IPS-20b (cell line): Measurements from ENCODE around the gene KRTAP10-7.
"Not testable (repeated sequence)": the region's sequence is repeated elsewhere in the genome, so short reads cannot be mapped to it uniquely, and the experiment has no call there.

Experiments
- H3K27ac ChIP-seq: one replicate; pipeline ENCODE4 v1.5.1; 2013; ENCODE audit warnings: low read length
- H3K27me3 ChIP-seq: 2 replicates; pipeline ENCODE4 v1.6.1; 2013; ENCODE audit warnings: mild to moderate bottlenecking, low read length, inconsistent platforms; ENCODE audit not compliant: insufficient read depth
- H3K36me3 ChIP-seq: 2 replicates; pipeline ENCODE4 v1.6.1; 2013; ENCODE audit warnings: low read depth, mild to moderate bottlenecking, inconsistent platforms, low read length, moderate library complexity; ENCODE audit not compliant: insufficient read depth
- H3K4me1 ChIP-seq: 2 replicates; pipeline ENCODE4 v1.6.1; 2013; ENCODE audit warnings: mild to moderate bottlenecking, control low read depth, inconsistent platforms, low read length, moderate library complexity; ENCODE audit not compliant: insufficient read depth
- H3K4me3 ChIP-seq: 2 replicates; pipeline ENCODE4 v1.5.1; 2013; ENCODE audit warnings: mild to moderate bottlenecking, low read length, inconsistent platforms
- H3K9ac ChIP-seq: 2 replicates; pipeline ENCODE4 v1.6.1; 2013; ENCODE audit warnings: low read depth, mild to moderate bottlenecking, inconsistent platforms, low read length, moderate library complexity
- H3K9me3 ChIP-seq: 2 replicates; pipeline ENCODE4 v1.6.1; 2013; ENCODE audit warnings: mild to moderate bottlenecking, low read depth, low read length, inconsistent platforms; ENCODE audit not compliant: insufficient read depth

KRTAP10-7 gene, protein sequence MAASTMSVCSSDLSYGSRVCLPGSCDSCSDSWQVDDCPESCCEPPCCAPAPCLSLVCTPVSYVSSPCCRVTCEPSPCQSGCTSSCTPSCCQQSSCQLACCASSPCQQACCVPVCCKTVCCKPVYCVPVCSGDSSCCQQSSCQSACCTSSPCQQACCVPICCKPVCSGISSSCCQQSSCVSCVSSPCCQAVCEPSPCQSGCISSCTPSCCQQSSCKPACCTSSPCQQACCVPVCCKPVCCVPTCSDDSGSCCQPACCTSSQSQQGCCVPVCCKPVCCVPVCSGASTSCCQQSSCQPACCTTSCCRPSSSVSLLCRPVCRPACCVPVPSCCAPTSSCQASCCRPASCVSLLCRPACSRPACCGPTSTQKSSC

DNA sequence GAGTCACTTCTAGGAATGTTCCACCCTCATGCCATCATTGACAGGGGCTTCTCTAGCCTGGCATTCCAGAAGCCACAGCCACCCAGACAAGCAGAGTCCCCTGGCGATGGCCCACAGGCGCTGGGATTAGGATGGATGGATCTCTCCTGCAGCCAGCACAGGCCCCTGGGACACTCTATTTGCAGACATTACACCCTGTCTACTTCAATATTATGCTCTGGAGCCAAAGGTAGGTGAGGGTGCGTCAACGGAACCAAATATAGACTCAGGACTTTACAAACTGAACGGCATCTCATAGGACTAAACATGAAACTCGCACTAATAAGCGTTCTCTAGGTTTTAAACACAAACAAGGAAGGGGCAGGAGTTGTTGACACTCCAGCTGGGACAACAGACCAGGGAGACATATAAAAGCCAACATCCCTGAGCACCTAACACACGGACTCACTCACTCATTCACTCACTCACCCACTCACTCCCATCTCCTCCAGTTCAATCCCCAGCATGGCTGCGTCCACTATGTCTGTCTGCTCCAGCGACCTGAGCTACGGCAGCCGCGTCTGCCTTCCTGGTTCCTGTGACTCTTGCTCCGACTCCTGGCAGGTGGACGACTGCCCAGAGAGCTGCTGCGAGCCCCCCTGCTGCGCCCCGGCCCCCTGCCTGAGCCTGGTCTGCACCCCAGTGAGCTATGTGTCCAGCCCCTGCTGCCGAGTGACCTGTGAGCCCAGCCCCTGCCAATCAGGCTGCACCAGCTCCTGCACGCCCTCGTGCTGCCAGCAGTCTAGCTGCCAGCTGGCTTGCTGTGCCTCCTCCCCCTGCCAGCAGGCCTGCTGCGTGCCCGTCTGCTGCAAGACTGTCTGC is at the start of gene KRTAP10-7:
Gene KRTAP10-7 (plus strand): TSS at position 480 of the 861 bp plus-strand sequence. CDS start 25 bp downstream, at position 505.
- H3K9ac ChIP-seq, H3K27ac ChIP-seq, H3K4me1 ChIP-seq, H3K9me3 ChIP-seq, H3K27me3 ChIP-seq, H3K36me3 ChIP-seq, H3K4me3 ChIP-seq: not testable (repeated sequence)

DNA sequence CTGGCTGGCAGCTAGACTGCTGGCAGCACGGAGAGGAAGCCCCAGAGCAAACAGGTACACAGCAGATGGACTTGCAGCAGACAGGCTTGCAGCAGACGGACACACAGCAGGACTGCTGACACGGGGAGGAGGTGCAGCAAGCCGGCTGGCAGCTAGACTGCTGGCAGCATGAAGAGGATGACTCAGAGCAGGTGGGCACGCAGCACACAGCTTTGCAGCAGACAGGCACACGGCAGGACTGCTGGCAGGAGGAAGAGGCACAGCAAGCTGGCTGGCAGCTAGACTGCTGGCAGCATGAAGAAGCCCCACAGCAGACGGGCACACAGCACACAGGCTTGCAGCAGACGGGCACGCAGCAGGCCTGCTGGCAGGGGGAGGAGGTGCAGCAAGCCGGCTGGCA is 49.6 kb upstream of the KRTAP10-7 start:
- H3K4me1 ChIP-seq = peaks cover 13% of the 10 kb centered on the region; the same call in 1 of the 2 replicates
- no peak overlapping the region for H3K9ac ChIP-seq
- no peak overlapping the region for H3K27ac ChIP-seq

DNA sequence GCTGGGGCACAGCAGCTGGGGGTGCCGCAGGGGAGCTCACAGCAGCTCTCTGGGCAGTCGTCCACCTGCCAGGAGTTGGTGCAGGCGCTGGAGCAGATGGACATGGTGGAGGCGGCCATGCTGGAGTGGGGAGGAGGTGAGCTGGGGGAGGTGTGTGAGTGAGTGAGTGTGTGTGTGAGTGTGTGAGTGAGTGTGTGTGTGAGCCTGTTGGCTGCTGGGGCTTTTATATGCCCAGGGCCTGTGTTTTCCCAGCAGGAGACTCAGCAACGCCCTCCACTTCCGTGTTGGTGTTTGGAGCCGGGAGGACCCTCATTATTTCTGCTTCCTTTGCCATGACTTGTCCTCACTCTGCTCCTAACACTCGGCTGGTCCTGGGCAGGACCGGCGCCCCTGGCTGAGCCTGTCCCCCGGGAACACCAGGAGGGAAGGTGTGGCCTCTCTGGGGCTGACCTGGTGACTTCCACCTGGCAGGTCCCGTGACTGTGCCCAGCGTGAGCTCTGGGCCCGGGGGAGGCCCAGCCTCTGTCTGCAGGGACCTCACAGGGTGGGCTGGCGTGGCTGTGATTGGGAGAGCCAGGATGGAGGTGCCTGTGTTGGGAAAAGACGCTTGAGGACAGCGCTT is 48.9 kb upstream of the KRTAP10-7 start, which contains the start of gene KRTAP10-2:
Gene KRTAP10-2 (minus strand): TSS at position 166 of the 622 bp plus-strand sequence. CDS start 47 bp downstream, at position 119.
- Histone ChIP-seq H3K4me1 (peaks cover 13% of the 10 kb centered on the region; the same call in 1 of the 2 replicates), H3K27me3 (no peaks in the 10 kb centered on the region), H3K27ac (no peak within 1 kb of the TSS), H3K4me3 (no peak within 1 kb of the TSS), H3K36me3 (no peaks in the 10 kb centered on the region), H3K9ac (no peak within 1 kb of the TSS), H3K9me3 (peaks cover 4% of the 10 kb centered on the region; the same call in 1 of the 2 replicates)

More for the DNA sequence above, 49.6 kb upstream of the KRTAP10-7 start:
- Histone ChIP-seq H3K36me3 (no peaks in the 10 kb centered on the region), H3K27me3 (no peaks in the 10 kb centered on the region), H3K9me3 (peaks cover 4% of the 10 kb centered on the region; the same call in 1 of the 2 replicates), H3K4me3 (no peak overlapping the region)

- no peak overlapping the region for H3K9ac ChIP-seq
- H3K4me1 ChIP-seq = peaks cover 13% of the 10 kb centered on the region; the same call in 1 of the 2 replicates
- H3K36me3 ChIP-seq = no peaks in the 10 kb centered on the region
- no peak overlapping the region for H3K4me3 ChIP-seq
- no peak overlapping the region for H3K27ac ChIP-seq
- H3K27me3 ChIP-seq = no peaks in the 10 kb centered on the region
- no peaks in the 10 kb centered on the region for H3K9me3 ChIP-seq
These were observed 48.3 kb upstream of the KRTAP10-7 start for GRCh38 chr21:44552136-44552535.

DNA sequence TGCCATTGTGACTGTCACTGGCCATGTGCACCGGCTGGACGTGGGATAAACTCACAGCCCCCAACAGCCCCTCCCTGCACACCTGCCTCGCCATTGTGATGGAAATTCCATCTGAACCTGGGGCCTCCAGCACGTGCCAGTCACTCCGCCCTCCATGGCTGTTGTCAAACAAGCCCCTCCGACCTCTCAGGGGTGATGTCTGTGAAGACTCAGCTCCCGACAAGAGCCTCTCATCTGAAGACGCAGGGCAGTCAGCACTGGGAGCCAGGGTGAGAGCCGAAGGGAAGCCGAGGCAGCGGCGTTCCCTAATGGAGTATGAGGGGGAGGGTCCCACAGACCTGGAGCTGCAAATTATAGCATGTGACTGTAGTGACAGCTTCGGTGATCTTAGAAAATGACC is 47.7 kb upstream of the KRTAP10-7 start:
- no peaks in the 10 kb centered on the region for H3K27me3 ChIP-seq
- no peaks in the 10 kb centered on the region for H3K9me3 ChIP-seq
- no peak overlapping the region for H3K27ac ChIP-seq
- no peak overlapping the region for H3K9ac ChIP-seq
- peaks cover 13% of the 10 kb centered on the region; the same call in 1 of the 2 replicates for H3K4me1 ChIP-seq
- no peaks in the 10 kb centered on the region for H3K36me3 ChIP-seq
- H3K4me3 ChIP-seq = no peak overlapping the region

GRCh38 chr21:44555200-44555875 is 45.1 kb upstream of the KRTAP10-7 start:
- no peaks in the 10 kb centered on the region for H3K4me1 ChIP-seq
- H3K27me3 ChIP-seq = no peaks in the 10 kb centered on the region

DNA sequence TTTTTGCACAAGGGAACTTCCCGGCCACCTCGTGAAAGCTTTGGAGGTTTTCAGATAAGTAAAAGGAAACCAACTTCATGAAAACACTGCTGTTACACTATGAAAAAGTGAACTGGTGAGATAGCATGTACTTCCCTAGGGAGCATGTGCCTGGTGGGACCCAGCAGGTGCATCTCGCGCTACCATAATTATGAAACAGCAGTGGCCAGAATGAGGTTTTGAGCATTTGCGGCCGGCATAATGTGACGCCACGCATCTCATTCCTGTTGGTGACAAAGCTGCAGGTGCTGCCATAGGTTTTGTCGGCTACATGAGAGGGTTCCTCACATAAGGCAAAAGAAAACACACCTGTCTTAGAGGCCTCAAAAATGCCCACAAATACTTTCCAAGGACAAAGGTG is 43.5 kb upstream of the KRTAP10-7 start:
- no peak overlapping the region for H3K9ac ChIP-seq
- no peaks in the 10 kb centered on the region for H3K27me3 ChIP-seq

More at GRCh38 chr21:44555200-44555875, 45.1 kb upstream of the KRTAP10-7 start:
- Histone ChIP-seq H3K36me3 (no peaks in the 10 kb centered on the region), H3K27ac (no peak overlapping the region), H3K4me3 (no peak overlapping the region), H3K9ac (no peak overlapping the region), H3K9me3 (no peaks in the 10 kb centered on the region)

GRCh38 chr21:44557491-44558328 is 42.7 kb upstream of the KRTAP10-7 start:
- Histone ChIP-seq H3K9ac (no peak overlapping the region), H3K27ac (no peak overlapping the region), H3K36me3 (no peaks in the 10 kb centered on the region), H3K27me3 (no peaks in the 10 kb centered on the region), H3K4me3 (no peak overlapping the region), H3K9me3 (no peaks in the 10 kb centered on the region), H3K4me1 (no peaks in the 10 kb centered on the region)

More for the DNA sequence above, 43.5 kb upstream of the KRTAP10-7 start:
- Histone ChIP-seq H3K36me3 (no peaks in the 10 kb centered on the region), H3K27ac (no peak overlapping the region), H3K4me3 (no peak overlapping the region), H3K9me3 (no peaks in the 10 kb centered on the region), H3K4me1 (no peaks in the 10 kb centered on the region)

DNA sequence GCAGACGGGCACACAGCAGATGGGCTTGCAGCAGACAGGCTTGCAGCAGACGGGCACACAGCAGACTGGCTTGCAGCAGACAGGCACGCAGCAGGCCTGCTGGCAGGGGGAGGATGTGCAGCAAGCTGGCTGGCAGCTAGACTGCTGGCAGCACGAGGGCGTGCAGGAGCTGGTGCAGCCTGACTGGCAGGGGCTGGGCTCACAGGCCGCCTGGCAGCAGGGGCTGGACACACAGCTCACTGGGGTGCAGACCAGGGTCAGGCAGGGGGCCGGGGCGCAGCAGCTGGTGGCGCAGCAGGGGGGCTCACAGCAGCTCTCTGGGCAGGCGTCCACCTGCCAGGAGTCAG is 42.1 kb upstream of the KRTAP10-7 start:
- H3K4me3 ChIP-seq, H3K27ac ChIP-seq, H3K9ac ChIP-seq, H3K36me3 ChIP-seq, H3K4me1 ChIP-seq, H3K9me3 ChIP-seq, H3K27me3 ChIP-seq: not testable (repeated sequence)

GRCh38 chr21:44558695-44559094 is 41.7 kb upstream of the KRTAP10-7 start, which contains the start of gene KRTAP10-3:
Gene KRTAP10-3 (minus strand): TSS chr21:44558795. CDS start chr21:44558715, 80 bp downstream.
- Histone ChIP-seq H3K4me3 (no peak within 1 kb of the TSS), H3K27ac (no peak within 1 kb of the TSS), H3K4me1 (no peaks in the 10 kb centered on the region), H3K36me3 (no peaks in the 10 kb centered on the region), H3K9me3 (no peaks in the 10 kb centered on the region), H3K9ac (no peak within 1 kb of the TSS), H3K27me3 (no peaks in the 10 kb centered on the region)
